Stimulated activated naive CD4-positive, alpha-beta T cell treated with Interleukin-2 at 50 U/mL for 16 hours (primary cell): ENCODE results near the gene INVS.

ENCODE experiments used
- DNase-seq: peaks from one replicate; lab custom pipeline; 2025; lab: John Stamatoyannopoulos, UW

The INVS gene

GRCh38 chr9:100340224-100340623, 241.2 kb downstream of the INVS start:
- DNase-seq = no peak

GRCh38 chr9:100341889-100342288, 242.8 kb downstream of the INVS start:
- no peak for DNase-seq

- no peak for DNase-seq
These were observed 247.8 kb downstream of the INVS start for GRCh38 chr9:100346836-100347235.

- DNase-seq = no peak
These were observed 251.1 kb downstream of the INVS start for GRCh38 chr9:100350188-100350587.
